KOPT-K1 (cell line): ENCODE measurements around the gene ASIC4.

Experiments used
- H3K27ac ChIP-seq: fragments of 200-600 bp; sonication (generic); 2 replicates; pipeline ENCODE4 v1.5.1; 2016; ENCODE audit warnings: antibody characterized with exemption, mild to moderate bottlenecking, low read depth, low read length; ENCODE audit not compliant: poor library complexity, severe bottlenecking
- H3K36me3 ChIP-seq: fragments of 200-600 bp; sonication (generic); 2 replicates; pipeline ENCODE4 v1.5.1; 2017; ENCODE audit warnings: antibody characterized with exemption, mild to moderate bottlenecking, low read length, moderate library complexity; ENCODE audit not compliant: insufficient read depth
- H3K9me3 ChIP-seq: fragments of 200-600 bp; sonication (generic); 2 replicates; pipeline ENCODE4 v1.5.1; 2017; ENCODE audit warnings: antibody characterized with exemption, low read length, mild to moderate bottlenecking; ENCODE audit not compliant: insufficient read depth, poor library complexity, severe bottlenecking

The ASIC4 gene

GRCh38 chr2:219540784-219541504, 26.7 kb downstream of the ASIC4 start:
- Histone ChIP-seq H3K27ac (no peak overlapping the region), H3K9me3 (no peaks in the 10 kb centered on the region), H3K36me3 (no peaks in the 10 kb centered on the region)

GRCh38 chr2:219541611-219542180, 27.4 kb downstream of the ASIC4 start:
- Histone ChIP-seq H3K9me3 (no peaks in the 10 kb centered on the region), H3K36me3 (no peaks in the 10 kb centered on the region), H3K27ac (no peak overlapping the region)

GRCh38 chr2:219542931-219543595, 28.8 kb downstream of the ASIC4 start:
- Histone ChIP-seq H3K27ac (no peak overlapping the region), H3K36me3 (no peaks in the 10 kb centered on the region)

GRCh38 chr2:219543596-219544358, 29.5 kb downstream of the ASIC4 start, which contains the start of the genes CHPF and TMEM198:
Gene CHPF (minus strand): TSS chr2:219543809. CDS start chr2:219543538, 271 bp downstream.
Gene TMEM198 (plus strand): TSS chr2:219544028. CDS start chr2:219544728, 700 bp downstream.
- Histone ChIP-seq H3K27ac (no peak within 1 kb of the TSS), H3K36me3 (no peaks in the 10 kb centered on the region)

More at GRCh38 chr2:219542931-219543595, 28.8 kb downstream of the ASIC4 start:
- no peaks in the 10 kb centered on the region for H3K9me3 ChIP-seq

GRCh38 chr2:219544567-219544966, 30.3 kb downstream of the ASIC4 start:
- no peak overlapping the region for H3K27ac ChIP-seq
- no peaks in the 10 kb centered on the region for H3K9me3 ChIP-seq
- H3K36me3 ChIP-seq = no peaks in the 10 kb centered on the region

More at GRCh38 chr2:219543596-219544358, 29.5 kb downstream of the ASIC4 start, which contains the start of the genes CHPF and TMEM198:
- H3K9me3 ChIP-seq = no peaks in the 10 kb centered on the region

- H3K27ac ChIP-seq = no peak overlapping the region
Measured at GRCh38 chr2:219545295-219545942, 31.1 kb downstream of the ASIC4 start.

GRCh38 chr2:219545943-219546352, 31.7 kb downstream of the ASIC4 start:
- Histone ChIP-seq H3K9me3 (no peaks in the 10 kb centered on the region), H3K27ac (no peak overlapping the region), H3K36me3 (no peaks in the 10 kb centered on the region)

More at GRCh38 chr2:219545295-219545942, 31.1 kb downstream of the ASIC4 start:
- H3K9me3 ChIP-seq = no peaks in the 10 kb centered on the region
- H3K36me3 ChIP-seq = no peaks in the 10 kb centered on the region

- H3K27ac ChIP-seq = no peak overlapping the region
- no peaks in the 10 kb centered on the region for H3K9me3 ChIP-seq
- H3K36me3 ChIP-seq = no peaks in the 10 kb centered on the region
Measured at GRCh38 chr2:219547621-219548020, 33.3 kb downstream of the ASIC4 start.

- H3K36me3 ChIP-seq = no peaks in the 10 kb centered on the region
- H3K9me3 ChIP-seq = no peaks in the 10 kb centered on the region
- H3K27ac ChIP-seq = no peak overlapping the region
Measured at GRCh38 chr2:219548990-219549389, 34.7 kb downstream of the ASIC4 start.

GRCh38 chr2:219549619-219550018, 35.3 kb downstream of the ASIC4 start:
- Histone ChIP-seq H3K9me3 (no peaks in the 10 kb centered on the region), H3K27ac (no peak overlapping the region), H3K36me3 (no peaks in the 10 kb centered on the region)

- no peak overlapping the region for H3K27ac ChIP-seq
Measured at GRCh38 chr2:219551441-219552381, 37.4 kb downstream of the ASIC4 start.

GRCh38 chr2:219552382-219553167, 38.3 kb downstream of the ASIC4 start:
- Histone ChIP-seq H3K9me3 (no peaks in the 10 kb centered on the region), H3K36me3 (no peaks in the 10 kb centered on the region), H3K27ac (no peak overlapping the region)

More at GRCh38 chr2:219551441-219552381, 37.4 kb downstream of the ASIC4 start:
- Histone ChIP-seq H3K9me3 (no peaks in the 10 kb centered on the region), H3K36me3 (no peaks in the 10 kb centered on the region)

GRCh38 chr2:219553168-219553417, 38.8 kb downstream of the ASIC4 start:
- Histone ChIP-seq H3K36me3 (no peaks in the 10 kb centered on the region), H3K9me3 (no peaks in the 10 kb centered on the region), H3K27ac (no peak overlapping the region)
